GM23338 (cell line): Measurements from ENCODE around the gene DPM1. TPM values are rescaled to one million over a fixed set of nuclear protein-coding genes. Genes with fewer than 3 reads are reported as not detected.
A peak's percentile ranks its signal among the peaks of the same experiment; 100 is the strongest.

Source experiments
- ATAC-seq: fragments of 200-7000 bp; cut with Tn5 transposase; 3 replicates; pipeline ENCODE4 v1.9.1; 2020
- DNase-seq: peaks from one replicate; pipeline ENCODE4 v3.0.0-alpha.2; 2015; ENCODE audit warnings: low spot score
- H2AFZ ChIP-seq: fragments of 200-600 bp; sonication (generic); 2 replicates; pipeline ENCODE4 v1.8.0; 2016; ENCODE audit warnings: antibody characterized with exemption, mild to moderate bottlenecking, moderate library complexity
- H3F3A ChIP-seq: fragments of 200-600 bp; sonication (generic); replicated peaks from 2 replicates; pipeline ENCODE4 v1.8.0; 2017; ENCODE audit warnings: antibody characterized with exemption, mixed run types, low read depth
- H3K27ac ChIP-seq: fragments of 200-600 bp; sonication (generic); 2 replicates; pipeline ENCODE4 v1.6.1; 2016; ENCODE audit warnings: low read depth
- H3K27me3 ChIP-seq: fragments of 200-600 bp; sonication (generic); 2 replicates; pipeline ENCODE4 v1.8.0; 2016; ENCODE audit warnings: mild to moderate bottlenecking, mixed run types, moderate library complexity; ENCODE audit not compliant: insufficient read depth
- H3K36me3 ChIP-seq: fragments of 200-600 bp; sonication (generic); 2 replicates; pipeline ENCODE4 v1.8.0; 2016; ENCODE audit warnings: mild to moderate bottlenecking; ENCODE audit not compliant: insufficient read depth
- H3K4me1 ChIP-seq: fragments of 200-600 bp; sonication (generic); 2 replicates; pipeline ENCODE4 v1.8.0; 2016; ENCODE audit warnings: mild to moderate bottlenecking, moderate library complexity; ENCODE audit not compliant: insufficient read depth
- H3K4me2 ChIP-seq: fragments of 200-600 bp; sonication (generic); 2 replicates; pipeline ENCODE4 v1.7.1; 2017; ENCODE audit warnings: mixed run types
- H3K4me3 ChIP-seq: fragments of 200-600 bp; sonication (generic); 2 replicates; pipeline ENCODE4 v1.6.1; 2016; ENCODE audit warnings: mixed run types
- H3K79me2 ChIP-seq: fragments of 200-600 bp; sonication (generic); replicated peaks from 2 replicates; pipeline ENCODE4 v1.8.0; 2017; ENCODE audit warnings: mild to moderate bottlenecking; ENCODE audit not compliant: insufficient read depth
- H3K9me2 ChIP-seq: fragments of 200-600 bp; sonication (generic); 2 replicates; pipeline ENCODE4 v1.8.0; 2017; ENCODE audit not compliant: insufficient read depth
- H4K20me1 ChIP-seq: fragments of 200-600 bp; sonication (generic); replicated peaks from 2 replicates; pipeline ENCODE4 v1.8.0; 2017; ENCODE audit warnings: mild to moderate bottlenecking; ENCODE audit not compliant: insufficient read depth
- H3K27ac Mint-ChIP-seq: 2 replicates; pipeline ENCODE4 v1.8.0; 2020; ENCODE audit warnings: inconsistent platforms, mild to moderate bottlenecking, moderate library complexity, mixed read lengths
- H3K27me3 Mint-ChIP-seq: 3 replicates; pipeline ENCODE4 v1.8.0; 2022; ENCODE audit warnings: low read depth, mild to moderate bottlenecking, moderate library complexity, mixed read lengths, inconsistent platforms; ENCODE audit not compliant: insufficient read depth, poor library complexity
- H3K36me3 Mint-ChIP-seq: 3 replicates; pipeline ENCODE4 v1.8.0; 2021; ENCODE audit warnings: low read depth, mild to moderate bottlenecking, inconsistent platforms, moderate library complexity, mixed read lengths
- H3K4me1 Mint-ChIP-seq: 3 replicates; pipeline ENCODE4 v1.8.0; 2020; ENCODE audit warnings: mild to moderate bottlenecking, inconsistent platforms, mixed read lengths
- H3K4me3 Mint-ChIP-seq: 3 replicates; pipeline ENCODE4 v1.8.0; 2021; ENCODE audit warnings: moderate library complexity, mild to moderate bottlenecking, inconsistent platforms, mixed read lengths
- H3K9me3 Mint-ChIP-seq: 3 replicates; pipeline ENCODE4 v1.8.0; 2020; ENCODE audit warnings: moderate library complexity, mild to moderate bottlenecking, inconsistent platforms, mixed read lengths
- EZH2phosphoT487 ChIP-seq: fragments of 200-600 bp; sonication (generic); IDR thresholded peaks from one replicate; pipeline ENCODE4 v1.8.1; 2018; ENCODE audit warnings: antibody characterized with exemption; ENCODE audit not compliant: unreplicated experiment
- NANOG ChIP-seq: IDR thresholded peaks from 2 replicates; pipeline ENCODE4 v1.6.1; 2016; ENCODE audit warnings: antibody characterized with exemption, borderline replicate concordance
- POLR2AphosphoS5 ChIP-seq: IDR thresholded peaks from 2 replicates; pipeline ENCODE4 v1.6.1; 2016; ENCODE audit warnings: antibody characterized with exemption, low read depth
- polyA plus RNA-seq: library from polyadenylated mRNA; unstranded; fragments of >200 nt; fragmentation: Nextera tagmentation; extraction: Ambion mirVana; gene quantifications from 2 replicates; pipeline ENCODE4 v1.2.1, GENCODE V29; 2016
- total RNA-seq: library from RNA; depleted of rRNA; stranded (reverse); fragments of >200 nt; shearing (Covaris generic); gene quantifications from 2 replicates; pipeline ENCODE4 v1.2.3, GENCODE V29; 2014
- TF ChIP-seq, protein P1 (sequence below): fragments of 250-450 bp; sonication (Bioruptor Pico); IDR thresholded peaks from 2 replicates; pipeline ENCODE4 v1.5.0; 2020; ENCODE audit warnings: mild to moderate bottlenecking, moderate library complexity

The DPM1 gene
- total and polyA plus RNA-seq, 2 experiments from 2014 or later = 71.7 to 130 TPM

DNA sequence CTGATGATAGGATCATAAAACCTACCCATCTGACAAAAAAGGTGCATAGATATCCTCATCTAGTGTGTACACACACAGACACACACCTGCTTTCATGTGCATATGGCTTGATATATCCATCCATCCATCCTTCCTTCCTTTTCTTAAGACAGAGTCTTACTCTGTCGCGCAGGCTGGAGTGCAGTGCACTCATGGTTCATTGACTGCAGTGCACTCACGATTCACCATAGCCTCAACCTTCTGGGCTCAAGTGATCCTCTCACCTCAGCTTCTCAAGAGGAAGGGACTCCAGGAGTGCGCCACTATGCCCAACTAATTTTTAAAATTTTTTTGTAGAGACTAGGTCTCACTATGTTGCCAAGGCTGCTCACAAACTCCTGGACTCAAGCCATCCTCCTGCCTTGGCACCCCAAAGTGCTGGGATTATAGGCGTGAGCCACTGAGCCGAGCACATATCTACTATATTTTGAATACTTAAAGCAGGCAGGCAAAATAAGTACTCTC is 54.2 kb downstream of the DPM1 start (continued):
- TF ChIP-seq, protein P1, sequence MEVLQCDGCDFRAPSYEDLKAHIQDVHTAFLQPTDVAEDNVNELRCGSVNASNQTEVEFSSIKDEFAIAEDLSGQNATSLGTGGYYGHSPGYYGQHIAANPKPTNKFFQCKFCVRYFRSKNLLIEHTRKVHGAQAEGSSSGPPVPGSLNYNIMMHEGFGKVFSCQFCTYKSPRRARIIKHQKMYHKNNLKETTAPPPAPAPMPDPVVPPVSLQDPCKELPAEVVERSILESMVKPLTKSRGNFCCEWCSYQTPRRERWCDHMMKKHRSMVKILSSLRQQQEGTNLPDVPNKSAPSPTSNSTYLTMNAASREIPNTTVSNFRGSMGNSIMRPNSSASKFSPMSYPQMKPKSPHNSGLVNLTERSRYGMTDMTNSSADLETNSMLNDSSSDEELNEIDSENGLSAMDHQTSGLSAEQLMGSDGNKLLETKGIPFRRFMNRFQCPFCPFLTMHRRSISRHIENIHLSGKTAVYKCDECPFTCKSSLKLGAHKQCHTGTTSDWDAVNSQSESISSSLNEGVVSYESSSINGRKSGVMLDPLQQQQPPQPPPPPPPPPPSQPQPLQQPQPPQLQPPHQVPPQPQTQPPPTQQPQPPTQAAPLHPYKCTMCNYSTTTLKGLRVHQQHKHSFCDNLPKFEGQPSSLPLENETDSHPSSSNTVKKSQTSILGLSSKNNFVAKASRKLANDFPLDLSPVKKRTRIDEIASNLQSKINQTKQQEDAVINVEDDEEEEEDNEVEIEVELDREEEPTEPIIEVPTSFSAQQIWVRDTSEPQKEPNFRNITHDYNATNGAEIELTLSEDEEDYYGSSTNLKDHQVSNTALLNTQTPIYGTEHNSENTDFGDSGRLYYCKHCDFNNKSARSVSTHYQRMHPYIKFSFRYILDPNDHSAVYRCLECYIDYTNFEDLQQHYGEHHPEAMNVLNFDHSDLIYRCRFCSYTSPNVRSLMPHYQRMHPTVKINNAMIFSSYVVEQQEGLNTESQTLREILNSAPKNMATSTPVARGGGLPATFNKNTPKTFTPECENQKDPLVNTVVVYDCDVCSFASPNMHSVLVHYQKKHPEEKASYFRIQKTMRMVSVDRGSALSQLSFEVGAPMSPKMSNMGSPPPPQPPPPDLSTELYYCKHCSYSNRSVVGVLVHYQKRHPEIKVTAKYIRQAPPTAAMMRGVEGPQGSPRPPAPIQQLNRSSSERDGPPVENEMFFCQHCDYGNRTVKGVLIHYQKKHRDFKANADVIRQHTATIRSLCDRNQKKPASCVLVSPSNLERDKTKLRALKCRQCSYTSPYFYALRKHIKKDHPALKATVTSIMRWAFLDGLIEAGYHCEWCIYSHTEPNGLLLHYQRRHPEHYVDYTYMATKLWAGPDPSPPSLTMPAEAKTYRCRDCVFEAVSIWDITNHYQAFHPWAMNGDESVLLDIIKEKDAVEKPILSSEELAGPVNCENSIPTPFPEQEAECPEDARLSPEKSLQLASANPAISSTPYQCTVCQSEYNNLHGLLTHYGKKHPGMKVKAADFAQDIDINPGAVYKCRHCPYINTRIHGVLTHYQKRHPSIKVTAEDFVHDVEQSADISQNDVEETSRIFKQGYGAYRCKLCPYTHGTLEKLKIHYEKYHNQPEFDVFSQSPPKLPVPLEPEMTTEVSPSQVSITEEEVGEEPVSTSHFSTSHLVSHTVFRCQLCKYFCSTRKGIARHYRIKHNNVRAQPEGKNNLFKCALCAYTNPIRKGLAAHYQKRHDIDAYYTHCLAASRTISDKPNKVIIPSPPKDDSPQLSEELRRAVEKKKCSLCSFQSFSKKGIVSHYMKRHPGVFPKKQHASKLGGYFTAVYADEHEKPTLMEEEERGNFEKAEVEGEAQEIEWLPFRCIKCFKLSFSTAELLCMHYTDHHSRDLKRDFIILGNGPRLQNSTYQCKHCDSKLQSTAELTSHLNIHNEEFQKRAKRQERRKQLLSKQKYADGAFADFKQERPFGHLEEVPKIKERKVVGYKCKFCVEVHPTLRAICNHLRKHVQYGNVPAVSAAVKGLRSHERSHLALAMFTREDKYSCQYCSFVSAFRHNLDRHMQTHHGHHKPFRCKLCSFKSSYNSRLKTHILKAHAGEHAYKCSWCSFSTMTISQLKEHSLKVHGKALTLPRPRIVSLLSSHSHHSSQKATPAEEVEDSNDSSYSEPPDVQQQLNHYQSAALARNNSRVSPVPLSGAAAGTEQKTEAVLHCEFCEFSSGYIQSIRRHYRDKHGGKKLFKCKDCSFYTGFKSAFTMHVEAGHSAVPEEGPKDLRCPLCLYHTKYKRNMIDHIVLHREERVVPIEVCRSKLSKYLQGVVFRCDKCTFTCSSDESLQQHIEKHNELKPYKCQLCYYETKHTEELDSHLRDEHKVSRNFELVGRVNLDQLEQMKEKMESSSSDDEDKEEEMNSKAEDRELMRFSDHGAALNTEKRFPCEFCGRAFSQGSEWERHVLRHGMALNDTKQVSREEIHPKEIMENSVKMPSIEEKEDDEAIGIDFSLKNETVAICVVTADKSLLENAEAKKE = no peak
- TF ChIP-seq NANOG = no peak

DNA sequence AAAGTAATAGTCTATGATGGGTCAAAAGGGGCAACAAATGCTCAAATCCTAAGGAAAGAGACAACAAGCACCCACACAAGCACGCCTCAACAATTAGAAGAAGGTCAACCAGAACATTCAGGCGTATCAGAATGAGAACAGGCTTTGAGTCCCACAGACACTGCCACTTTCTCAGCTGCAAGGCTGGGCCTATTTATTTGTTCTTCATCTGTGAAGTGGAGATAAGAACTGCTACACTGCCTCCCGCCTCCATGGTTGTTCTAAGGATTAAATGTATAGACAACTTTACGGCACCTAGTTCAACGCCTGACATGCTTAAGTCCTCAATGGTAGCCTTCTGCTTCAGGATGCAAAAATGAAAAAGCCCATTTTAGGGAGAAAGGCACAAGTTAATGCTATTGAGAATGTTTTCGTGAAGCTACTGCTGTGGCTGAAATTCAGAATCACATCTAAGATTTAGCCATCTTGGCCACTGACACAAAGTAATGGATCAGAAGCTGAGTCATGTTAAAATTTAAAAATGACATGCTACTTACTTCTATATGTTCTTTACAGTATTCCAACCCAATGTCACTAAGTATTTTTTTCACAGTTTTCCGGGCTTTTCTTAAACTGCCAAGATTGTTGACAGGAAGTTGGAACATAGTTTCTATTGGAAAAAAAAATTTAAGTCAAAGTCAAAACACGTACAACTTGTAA is 54.8 kb downstream of the DPM1 start:
- ATAC-seq (no peak), DNase-seq (no peak)
- H3K79me2 ChIP-seq = peaks cover 100% of the 10 kb centered on the region
- H3K27ac ChIP-seq = no peak overlapping the region
- H3K4me3 ChIP-seq = no peak overlapping the region
- peaks cover 13% of the 10 kb centered on the region; the same call in 1 of the 2 replicates for H3K4me1 ChIP-seq
- peaks cover 17% of the 10 kb centered on the region; the same call in 2 of the 3 replicates for H3K4me1 Mint-ChIP-seq
- no peaks in the 10 kb centered on the region for H3K9me2 ChIP-seq
- no peak for TF ChIP-seq EZH2phosphoT487
- no peak for TF ChIP-seq POLR2AphosphoS5
- H3K36me3 ChIP-seq = peaks cover 22% of the 10 kb centered on the region; the same call in 1 of the 2 replicates
- no peaks in the 10 kb centered on the region for H3F3A ChIP-seq
- H3K4me2 ChIP-seq = no peak overlapping the region
- H3K27me3 Mint-ChIP-seq = peaks cover 5% of the 10 kb centered on the region
- H3K36me3 Mint-ChIP-seq = peaks cover 73% of the 10 kb centered on the region
- peak overlapping the region; percentile 85; the same call in 1 of the 2 replicates for H3K27ac Mint-ChIP-seq
- H3K27me3 ChIP-seq = no peaks in the 10 kb centered on the region
- peaks cover 77% of the 10 kb centered on the region for H4K20me1 ChIP-seq
- no peak overlapping the region for H3K4me3 Mint-ChIP-seq
- no peaks in the 10 kb centered on the region for H3K9me3 Mint-ChIP-seq
- no peak overlapping the region for H2AFZ ChIP-seq
